GM18873 (cell line): ENCODE data around the gene BANF1.
"Not testable (repeated sequence)": the region's sequence is repeated elsewhere in the genome, so short reads cannot be mapped to it uniquely, and the experiment has no call there.

Experiments
- ATAC-seq: cut with Tn5 transposase; IDR thresholded peaks from one replicate; pipeline ENCODE4 v1.9.1; 2021; ENCODE audit warnings: mild to moderate bottlenecking, moderate library complexity, moderate number of reproducible peaks; ENCODE audit not compliant: unreplicated experiment, low FRiP score

The BANF1 gene

DNA sequence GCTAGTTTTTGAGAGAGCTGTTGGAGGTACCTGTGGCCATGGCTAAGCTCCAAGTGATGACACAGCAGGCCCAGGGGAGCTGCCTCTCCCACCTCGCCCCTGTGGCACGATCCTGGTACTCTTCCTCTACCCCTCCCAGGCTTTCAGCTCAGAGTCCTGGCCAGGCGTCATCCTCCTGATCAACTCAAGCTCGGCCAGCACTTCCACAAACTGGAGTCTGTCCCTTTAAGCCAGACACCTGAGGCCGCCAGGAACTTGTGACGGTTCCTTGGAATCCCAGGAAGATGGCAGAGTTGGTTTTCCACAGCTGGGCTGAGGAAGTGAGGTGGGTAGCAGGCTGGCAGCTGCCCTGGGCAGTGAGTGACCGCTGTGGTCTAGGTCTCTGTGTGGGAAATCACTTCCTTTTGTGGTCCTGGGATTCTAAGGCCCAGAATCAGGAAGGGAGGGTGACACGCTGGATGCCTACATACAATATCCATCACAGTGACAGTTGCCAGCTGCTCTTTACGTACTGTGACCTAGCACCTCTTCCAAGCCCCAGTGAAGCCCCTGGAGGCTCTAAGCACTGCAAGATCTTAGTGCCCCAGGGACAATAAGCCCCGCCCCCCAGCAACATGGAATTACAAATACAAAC lies 6.3 kb downstream of the BANF1 start:
- ATAC-seq: no peak

DNA sequence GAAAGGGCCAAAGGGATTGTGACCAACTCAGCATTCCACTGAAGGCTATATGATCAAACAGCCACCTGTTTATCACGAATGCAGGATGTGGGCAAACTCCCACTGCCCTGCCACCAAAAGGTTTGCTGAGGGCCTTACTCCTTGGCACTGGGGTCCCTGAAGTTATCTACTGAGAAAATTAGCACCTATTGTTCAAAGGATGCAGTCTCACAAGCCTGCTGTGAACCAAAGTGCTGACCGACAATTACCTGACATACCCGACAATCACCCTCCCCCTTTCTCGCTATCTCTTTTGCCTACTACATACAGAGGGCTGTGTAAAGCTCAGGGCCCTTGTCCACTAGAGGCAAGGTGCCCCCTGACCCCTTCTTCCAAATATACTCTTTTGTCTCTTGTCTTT lies 7.7 kb downstream of the BANF1 start:
- not testable (repeated sequence) for ATAC-seq

DNA sequence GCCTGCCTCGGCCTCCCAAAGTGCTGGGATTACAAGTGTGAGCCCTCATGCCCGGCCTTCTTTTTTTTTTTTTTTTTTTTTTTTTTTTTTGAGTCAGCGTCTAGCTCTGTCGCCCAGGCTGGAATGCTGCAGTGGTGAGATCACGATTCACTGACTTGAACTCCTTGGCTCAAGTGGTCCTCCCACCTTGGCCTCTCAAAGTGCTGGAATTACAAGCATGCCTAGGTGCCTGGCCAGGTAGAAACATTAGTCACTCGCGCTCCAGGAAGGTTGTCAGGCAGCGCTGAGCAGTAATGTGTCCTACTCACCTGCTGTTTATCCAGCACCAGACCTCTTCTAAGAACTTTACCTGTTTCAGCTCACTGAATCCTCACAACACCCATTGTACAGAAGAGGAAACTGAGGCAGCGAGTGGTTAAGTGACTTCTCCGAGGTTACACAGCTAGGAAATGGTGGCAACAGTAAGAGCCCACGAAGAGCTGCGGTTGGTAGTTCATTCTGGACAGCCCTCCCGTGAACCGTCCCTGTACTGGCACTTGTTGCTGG lies 9.0 kb downstream of the BANF1 start:
- ATAC-seq: no peak

DNA sequence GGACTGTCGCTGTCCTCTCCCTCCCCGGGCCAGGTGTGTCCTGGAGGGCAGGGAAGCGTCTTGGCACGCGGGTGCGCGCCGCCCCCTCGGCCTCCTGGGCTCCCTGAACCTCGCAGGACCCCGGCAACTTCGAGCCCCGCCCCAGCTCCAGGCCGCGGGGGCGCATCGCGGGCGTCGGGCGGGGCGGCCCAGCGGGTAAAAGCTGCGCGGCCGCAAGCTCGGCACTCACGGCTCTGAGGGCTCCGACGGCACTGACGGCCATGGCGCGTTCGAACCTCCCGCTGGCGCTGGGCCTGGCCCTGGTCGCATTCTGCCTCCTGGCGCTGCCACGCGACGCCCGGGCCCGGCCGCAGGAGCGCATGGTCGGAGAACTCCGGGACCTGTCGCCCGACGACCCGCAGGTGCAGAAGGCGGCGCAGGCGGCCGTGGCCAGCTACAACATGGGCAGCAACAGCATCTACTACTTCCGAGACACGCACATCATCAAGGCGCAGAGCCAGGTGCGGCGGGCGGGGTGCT lies 9.5 kb downstream of the BANF1 start, which contains the start of gene CST6:
Gene CST6, plus strand, starts transcription at position 224 of the 519 bp plus-strand sequence. Its CDS starts 37 bp downstream, at position 261.
- no peak for ATAC-seq

DNA sequence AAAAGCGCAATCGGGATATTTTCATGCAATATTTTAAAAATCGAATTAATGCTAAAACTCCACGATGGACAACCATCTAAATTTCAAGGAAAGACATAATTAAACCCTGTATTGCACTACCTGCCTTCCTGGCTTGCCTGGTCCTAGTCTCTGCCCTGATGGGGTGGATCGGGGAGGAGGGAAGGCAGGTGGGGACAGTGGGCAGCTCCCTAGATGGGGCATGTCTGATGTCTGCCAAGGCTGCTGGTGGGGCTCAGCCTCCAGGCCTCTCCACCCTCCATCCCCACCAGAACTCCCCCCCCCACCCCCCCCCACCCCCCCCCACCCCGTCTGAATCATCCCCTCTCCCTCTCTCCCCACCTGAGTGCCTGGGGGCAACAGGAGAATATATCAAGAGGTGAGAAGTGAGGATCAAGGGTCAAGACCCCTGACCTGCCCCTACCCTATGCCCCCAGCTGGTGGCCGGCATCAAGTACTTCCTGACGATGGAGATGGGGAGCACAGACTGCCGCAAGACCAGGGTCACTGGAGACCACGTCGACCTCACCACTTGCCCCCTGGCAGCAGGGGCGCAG lies 10.2 kb downstream of the BANF1 start:
- no peak for ATAC-seq

DNA sequence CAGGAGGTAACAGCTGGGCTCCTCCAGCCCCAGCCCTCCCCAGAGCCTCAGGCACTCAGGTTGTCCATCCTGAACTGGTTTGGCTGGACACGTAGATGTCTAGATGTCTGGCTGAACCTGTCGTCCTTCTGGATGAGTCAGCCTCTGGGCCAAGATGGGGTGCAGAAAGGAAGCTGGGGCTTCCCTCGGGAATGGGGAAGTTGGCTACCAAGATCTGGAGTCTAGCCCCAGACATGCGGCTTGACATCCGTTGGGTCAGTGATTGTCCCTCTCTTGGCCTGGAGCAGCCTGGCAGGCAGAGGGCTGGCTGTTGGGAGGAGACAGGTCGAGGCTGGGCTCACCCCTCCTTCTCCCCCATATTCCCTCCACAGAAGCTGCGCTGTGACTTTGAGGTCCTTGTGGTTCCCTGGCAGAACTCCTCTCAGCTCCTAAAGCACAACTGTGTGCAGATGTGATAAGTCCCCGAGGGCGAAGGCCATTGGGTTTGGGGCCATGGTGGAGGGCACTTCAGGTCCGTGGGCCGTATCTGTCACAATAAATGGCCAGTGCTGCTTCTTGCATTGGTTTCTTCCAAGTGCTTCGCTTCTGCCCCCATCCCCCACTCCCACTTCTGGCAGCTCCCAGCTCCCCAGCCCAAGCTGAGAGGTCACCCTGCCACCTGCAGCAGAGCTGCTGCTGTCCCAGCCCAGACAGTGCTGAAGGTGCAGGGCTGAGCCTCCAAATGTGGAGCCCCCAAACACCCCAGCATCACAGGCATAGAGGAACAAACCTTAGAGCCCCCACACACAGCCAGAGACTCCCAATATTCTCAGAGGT lies 10.9 kb downstream of the BANF1 start:
- ATAC-seq: no peak

DNA sequence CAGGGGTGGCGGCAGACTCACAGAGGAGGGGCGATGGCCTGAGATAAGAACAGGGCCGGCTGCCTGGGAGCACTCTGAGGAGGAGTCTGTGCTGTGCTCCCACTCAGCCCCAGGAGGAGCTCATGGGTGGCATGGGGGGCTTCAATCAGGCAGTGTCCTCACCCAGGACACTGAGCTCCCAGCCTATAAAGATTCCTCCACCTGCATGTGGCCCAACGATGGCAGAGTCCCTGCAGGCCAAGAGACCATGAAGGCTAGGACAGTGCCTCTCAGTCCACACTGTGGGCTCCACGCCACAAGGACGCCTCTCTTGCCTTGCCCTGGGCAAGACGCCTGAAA lies 11.4 kb downstream of the BANF1 start:
- ATAC-seq: no peak

DNA sequence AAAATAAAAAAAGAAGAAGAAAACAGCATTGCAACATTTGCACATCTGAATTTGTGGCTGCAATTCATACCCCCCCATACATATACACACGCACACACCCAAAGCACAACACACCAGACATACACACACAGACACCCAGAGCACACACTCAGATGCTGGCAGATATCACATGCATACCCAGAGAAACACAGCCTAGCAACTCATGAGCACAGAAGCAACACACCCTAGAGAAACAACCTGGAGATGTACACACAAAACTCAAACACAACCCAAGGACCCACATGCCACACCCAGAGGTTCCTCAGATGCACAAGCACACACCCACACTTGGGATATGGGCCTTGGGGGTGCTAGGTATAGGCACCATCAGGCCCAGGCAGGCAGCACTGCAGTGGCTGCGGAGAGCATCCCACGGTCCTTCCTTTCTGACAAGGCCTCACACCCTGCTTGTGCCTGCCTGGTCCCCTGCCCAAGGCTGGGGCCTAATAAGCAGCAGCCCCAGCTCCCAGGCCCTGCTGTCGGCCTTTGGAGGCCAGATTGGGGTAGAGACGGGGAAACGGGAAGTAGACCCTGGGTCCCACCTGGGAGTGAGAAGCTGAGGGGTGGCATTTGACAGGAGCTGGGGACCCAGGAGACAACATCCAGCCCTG lies 12.6 kb downstream of the BANF1 start:
- no peak for ATAC-seq

DNA sequence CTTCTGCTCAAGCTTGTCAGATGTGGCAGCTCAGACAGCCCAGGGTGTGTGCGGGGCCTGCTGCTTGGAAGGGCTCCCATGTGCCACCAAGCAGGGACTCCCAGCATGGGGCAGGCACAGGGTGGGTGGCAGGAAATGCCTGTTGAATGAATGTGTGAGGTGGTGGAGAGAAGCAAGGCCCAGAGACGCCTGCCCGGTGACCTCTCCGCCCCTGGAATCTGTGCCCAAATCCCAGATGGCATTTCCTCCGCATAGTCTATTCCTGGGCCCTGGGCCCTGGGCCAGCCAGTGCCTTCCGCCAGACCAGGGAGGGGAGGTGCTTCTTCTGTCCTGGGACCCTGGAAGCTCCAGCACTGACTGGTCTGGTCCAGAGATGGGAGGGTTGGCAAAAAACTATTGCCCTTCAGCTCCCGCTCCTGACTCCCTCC lies 13.2 kb downstream of the BANF1 start:
- ATAC-seq: no peak

DNA sequence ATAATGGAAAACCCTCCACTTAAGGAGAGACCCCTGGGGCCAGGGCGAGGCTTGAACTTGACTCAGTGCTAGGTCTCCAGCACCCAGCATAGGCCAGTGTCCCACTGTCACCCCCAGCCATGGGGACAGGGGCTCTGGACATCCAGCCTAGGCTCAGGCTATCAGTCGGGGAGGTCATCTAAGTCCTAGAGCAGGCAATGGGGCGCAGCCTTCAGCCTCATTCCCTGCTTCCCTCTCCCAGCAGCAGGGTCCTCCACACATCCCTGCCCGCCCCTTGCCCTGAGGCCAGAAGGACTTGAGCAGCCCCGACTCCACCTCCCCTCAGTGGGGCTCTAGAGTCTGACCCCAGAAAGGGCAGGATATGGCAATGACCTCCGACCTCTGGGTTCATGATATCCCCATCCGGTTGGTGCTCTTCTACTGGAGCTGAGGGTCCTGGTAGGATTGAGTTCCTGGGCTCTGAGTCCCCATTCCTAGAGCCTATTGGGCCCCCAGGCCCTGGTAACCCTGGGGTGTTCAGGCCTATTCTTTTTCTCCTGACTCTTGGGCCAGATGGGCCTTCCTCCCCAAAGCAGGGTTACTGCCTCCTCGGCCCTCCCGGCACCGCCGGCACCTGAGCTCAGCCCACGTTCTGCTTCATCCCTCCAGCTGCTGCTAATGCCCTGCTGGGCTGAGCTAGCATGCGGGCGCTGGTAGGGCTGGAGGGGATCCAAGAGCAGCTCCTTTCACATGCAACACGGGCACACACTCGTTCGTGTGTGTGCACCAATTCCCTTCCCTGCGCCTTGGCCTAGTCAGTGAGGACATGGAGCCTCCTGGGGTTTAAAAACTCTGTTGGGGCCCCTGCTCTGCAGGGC lies 13.9 kb downstream of the BANF1 start:
- ATAC-seq: no peak

DNA sequence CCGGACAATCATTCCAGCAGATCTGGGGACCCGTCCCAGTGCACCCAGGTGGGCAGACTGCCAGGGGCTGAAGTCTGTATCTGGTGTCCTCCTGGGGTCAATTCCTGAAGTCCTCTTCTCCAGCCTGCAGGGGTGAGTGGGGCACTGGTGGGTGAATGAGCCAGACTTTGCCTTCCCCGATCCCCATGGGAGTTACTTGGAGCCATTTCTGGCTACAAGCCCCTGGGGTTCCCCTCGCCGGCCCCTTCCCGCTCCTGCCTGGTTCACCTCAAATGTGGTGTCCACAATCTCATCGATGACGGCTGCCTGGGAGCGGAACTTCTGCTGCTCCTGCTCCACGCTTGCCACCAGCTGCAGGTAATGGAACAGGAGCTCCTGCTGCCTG lies 14.5 kb downstream of the BANF1 start:
- ATAC-seq: no peak

DNA sequence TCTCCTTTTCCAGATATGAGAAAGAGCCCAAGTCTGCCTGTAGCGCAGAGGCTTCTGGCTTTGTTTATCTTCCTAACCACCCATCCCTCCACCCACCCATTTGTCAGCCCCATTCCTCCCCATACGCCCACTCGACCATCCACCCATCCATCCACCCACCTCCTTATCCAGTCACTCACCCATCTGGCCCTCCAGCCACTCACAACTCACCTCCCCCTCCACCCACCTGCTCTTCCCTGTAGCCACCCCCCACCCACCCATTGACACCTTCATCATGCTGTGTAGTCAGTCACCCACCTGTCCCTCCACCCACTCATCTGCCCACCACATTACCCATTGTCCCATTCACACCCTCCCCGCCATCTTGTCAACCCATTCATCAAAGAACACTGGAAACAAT lies 15.0 kb downstream of the BANF1 start:
- no peak for ATAC-seq

DNA sequence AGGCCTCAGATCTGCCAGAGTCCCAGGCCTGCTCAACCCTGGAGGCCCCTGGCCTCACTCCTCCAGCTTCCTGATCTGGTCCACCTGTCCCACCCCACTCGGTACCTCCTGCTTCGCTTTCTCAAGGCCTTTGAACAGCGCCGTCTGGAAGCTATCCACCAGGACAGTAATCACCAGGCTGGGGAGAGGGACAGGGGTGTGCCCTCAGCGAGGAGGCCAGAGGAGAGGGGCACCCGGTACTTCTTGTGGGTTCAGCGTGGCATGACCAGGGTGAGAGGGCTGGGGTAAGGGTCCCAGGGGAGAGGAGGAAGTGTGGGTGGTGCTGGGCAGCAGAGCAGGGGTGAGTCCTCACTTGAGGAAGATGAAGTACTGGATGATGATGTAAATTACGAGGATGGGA lies 17.9 kb downstream of the BANF1 start:
- no peak for ATAC-seq

DNA sequence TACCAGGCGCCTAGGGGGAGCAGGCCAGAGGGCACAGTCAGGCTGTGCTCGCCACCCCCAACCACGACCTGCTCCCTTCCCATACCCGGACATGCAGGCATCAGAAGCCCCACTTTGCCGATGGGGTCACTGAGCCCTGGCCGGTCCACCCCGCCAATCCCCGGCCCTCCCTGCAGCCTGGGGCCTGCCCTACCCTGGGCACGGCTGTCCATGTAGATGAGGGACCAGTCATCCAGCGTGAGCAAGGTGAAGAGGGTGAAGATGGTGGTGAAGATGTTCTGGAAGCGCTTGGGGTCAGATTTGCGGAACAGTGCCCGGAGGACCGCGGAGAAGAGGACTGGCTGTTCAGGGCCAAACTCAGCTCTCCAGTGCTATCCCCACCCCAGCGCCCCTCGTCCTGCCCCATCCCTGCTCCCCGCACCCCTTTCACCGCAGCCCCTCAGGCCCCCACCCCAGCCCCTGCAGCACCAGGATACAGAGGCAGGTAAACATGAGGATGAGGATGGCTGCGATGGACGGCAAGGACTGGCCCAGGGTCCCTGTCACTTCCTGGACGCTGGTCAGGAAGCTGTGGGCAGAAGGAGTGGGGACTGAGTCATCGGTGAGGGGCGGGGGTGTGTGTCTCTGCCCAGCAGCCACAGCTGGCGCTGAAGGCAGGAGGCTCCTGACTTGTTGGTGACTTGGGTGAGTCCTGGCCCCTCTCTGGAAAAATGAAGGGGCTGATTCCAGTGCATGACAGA lies 18.5 kb downstream of the BANF1 start:
- ATAC-seq: no peak

DNA sequence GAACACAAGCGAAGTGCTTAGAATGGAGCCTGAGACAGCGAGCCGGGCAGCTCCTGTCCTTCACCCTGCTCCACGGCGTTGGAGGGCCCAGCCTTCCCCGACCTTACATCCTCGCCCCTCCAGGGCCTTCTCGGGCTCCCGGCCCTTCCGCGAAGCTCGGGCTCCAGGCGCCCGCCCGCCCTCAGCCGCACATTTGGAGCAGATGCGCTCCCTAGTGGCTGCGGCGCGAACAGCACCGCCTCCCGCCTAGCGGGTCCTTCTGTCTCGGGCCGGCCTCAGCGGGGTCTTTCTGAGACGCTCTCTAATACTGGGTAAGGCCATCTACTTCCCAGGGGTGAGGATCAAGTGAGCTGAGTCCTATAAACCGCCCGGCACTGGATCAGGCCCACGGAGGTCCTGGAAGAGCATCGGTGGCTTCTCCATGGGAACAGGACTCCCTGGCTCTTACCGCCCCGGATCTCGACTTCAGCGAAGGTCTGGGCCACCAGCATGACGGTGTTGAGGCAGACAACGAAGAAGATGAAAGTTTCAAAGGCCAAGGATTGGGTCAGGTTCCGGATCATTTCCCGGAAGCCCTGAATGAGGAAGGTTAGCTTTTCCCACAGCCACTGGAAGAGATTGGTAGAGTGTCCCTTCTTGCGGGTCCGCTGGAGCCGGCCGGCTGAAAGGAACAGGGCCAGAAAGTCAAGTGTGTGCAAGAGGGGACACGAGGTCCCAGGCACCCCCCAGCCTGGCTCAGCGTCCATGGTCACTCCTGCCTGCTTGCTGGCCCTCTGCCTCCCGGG lies 20.3 kb downstream of the BANF1 start:
- ATAC-seq: no peak

DNA sequence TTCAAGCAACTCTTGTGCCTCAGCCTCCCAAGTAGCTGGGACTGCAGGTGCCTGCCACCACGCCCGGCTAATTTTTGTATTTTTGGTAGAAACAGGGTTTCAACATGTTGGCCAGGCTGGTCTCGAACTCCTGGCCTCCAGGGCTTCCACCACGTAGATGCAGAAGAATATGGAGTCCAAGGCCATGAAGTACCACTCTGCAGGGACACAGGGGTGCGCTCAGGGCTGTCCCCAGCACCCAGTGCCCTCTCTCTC lies 20.8 kb downstream of the BANF1 start:
- not testable (repeated sequence) for ATAC-seq

DNA sequence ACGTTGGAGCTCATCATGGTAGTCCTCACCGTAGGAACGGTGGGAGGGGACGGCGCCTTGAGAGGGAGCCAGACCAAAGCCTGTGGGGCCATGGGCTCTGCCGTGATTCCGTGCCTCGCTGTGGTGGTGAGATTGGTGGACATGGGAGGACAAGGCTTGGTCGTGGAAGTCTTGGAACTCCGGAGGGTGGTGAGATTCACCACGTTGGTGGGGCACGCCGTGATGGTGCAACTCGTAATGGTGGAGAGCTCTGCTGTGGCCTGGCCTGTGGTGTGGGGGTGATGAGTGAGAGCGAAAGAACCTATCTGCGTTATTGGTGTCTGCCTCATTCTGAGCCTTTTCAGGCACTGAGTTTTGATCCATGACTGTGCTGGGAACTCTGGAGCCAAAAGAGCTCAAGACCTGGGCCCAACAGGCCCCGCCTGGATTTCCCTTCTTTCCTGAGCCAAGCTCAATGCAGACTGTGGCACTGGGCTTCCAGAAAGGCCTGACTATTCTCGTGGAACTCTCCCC lies 23.8 kb downstream of the BANF1 start, which contains the start of gene CATSPER1:
Gene CATSPER1, minus strand, starts transcription at position 463 of the 513 bp plus-strand sequence. Its CDS starts 100 bp downstream, at position 363.
- no peak for ATAC-seq

DNA sequence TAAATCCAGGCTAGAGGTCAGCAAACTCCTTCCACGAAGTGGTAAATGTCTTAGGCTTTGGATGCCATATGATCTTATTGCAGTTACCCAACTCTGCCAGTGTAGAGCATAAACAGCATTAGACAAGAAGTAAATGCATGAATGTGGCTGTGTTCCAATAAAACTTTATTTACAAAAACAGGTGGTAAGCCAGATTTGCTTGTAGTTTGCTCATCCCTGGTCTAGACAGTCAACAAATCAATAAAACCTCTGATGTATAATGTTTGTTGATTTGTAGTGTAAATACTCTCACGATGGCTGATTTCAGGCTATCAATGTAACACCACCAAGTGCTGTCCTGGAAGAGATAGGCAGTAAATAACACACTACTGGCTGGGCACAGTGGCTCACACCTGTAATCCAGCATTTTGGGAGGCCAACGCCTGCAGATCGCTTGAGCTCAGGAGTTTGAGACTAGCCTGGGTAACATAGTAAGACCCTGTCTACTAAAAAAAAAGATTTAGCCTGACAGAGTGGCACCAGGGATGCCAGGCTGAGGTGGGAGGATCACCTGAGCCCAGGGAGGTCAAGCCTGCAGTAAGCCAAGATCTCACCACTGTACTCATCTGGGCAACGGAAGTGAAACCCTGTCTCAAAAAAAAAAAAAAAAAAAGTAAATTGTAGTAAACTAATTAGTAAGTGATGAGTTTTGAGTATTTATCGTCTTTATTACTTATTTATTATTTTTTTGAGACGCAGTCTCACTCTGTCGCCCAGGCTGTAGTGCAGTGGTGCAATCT lies 30.8 kb downstream of the BANF1 start:
- ATAC-seq: no peak
